IPS-11a (cell line): Measurements from ENCODE around the gene ART4.

Source experiments
- H3K4me3 ChIP-seq: one replicate; pipeline ENCODE4 v1.5.1; 2013; ENCODE audit warnings: low read depth, low read length, control low read depth

ART4 gene

DNA sequence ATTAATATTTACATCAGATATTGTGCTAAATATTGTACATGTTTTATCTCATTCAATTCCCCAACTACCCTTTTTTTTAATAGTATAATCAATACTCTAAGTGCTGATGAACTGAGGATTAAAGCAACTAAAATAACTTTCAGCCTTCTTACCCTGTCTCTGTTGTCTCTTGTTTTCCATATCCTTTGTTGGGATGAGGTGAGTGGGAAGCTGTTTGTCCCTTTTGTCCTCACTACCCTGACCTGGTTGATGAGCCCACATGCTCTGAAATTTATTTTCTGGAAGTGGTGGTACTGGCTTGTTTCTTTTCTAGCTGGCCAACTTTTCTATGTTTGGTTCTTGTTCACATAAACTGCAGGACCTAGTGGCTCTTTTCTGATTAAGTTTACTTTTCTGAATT is 9.6 kb upstream of the ART4 start:
- H3K4me3 ChIP-seq = no peak overlapping the region

DNA sequence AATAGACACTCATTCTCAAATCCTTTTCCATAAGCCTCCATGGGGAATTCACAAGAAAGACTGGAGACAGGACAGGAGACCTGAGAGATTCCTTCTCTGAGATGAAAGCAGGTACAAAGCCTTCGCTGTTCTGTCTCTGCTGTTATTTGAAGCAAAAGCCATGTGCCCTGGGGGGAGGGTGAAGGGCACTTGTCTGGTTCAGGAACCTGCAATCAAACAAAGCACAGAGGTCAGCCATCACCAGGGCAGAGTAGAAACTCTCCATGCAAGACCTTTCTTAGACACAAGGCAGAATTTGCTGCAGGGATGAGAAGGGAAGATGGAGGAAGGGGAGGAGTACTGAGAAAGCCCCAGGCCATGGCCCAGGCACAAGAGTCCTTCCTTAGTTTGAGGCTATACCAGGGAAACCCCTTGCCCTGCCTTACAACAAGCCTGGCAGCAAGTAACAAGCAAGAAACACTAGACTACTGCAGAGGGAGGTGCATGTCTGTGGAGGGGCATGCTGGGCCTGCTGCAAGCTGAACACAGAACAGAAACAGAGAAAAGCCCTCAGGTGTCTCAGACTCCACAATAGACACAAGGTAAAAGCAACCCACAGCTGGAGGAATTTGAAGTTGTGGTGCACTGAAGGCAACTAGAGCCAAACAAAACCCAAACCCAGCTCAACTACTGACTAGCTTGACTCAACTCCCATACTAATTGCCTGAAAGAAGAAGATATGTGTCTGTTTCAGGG is 7.8 kb upstream of the ART4 start:
- no peak overlapping the region for H3K4me3 ChIP-seq

DNA sequence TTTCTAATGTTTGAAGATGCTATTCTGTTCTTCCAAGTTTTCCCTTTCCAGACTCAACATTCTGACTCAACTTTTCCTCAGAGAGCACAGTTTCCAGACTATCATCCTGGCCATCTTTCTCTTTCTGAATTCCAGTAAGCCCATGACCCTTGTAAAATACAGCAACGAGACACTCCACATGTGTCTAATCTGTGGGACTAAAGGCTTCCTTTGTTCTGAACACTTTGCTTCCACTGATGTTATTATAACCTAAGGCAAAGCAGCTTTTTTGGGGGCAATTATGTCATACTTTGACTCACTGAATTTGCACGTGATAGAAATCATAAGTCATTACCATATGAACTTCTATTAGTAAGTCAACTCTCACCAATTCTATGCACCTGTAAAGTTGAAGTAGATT is 6.3 kb upstream of the ART4 start:
- no peak overlapping the region for H3K4me3 ChIP-seq

DNA sequence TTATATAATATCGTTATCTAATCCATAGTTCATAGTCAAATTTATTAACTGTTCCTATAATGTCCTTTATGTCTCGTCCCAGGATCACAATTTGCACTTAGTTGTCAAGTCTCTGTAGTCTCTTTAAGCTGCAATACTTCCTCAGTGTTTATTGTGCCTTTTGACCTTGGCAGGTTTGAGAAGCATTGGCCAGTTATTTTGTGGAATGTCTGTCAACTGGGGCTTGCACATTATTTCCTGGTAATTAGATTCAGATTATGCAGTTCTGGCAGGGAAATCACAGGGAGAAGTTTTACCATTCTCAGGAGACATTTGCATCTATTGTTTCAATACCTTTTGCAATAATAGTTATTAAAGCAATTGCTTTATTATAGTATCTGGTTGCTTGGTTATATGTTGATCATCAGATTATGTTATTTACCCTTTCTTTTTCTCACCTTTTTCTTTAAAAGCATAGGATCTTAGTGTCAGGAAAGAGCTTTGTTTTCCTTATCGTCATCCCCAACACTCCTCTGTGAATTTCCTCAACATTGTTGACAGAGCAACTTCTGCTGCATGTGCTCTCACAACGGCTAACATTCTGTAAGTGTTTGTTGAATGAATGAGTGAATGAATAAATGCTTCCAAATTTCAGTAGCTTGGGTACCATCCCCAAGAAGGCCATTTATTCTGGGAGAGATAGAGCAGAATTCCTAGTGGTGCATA is 3.7 kb upstream of the ART4 start:
- no peak overlapping the region for H3K4me3 ChIP-seq

DNA sequence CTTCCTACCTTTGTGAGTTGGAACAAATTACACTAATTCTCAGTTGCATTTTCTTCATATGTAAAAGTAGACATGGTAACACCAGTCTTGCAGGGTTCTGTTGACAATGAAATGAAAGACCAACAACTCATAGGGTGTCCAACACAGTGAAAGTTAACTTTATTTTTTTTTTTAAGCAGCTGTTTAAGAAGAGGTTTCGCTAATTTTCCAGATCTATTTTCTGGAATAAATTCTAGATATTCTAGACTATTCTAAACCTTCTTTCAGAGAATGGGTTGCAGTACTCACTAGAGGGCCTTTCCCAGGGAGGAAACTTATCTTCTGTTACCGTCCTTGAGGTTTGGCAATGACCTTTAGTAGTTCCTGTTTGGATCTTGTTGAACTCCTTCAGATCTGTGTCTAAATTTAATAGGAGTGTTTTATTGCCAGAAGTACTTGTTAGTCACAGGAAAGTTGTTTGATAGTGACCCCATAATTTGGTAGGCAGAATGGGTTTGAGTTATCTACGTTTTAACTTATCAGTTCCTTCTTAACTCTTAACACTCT is 2.8 kb upstream of the ART4 start:
- no peak overlapping the region for H3K4me3 ChIP-seq

DNA sequence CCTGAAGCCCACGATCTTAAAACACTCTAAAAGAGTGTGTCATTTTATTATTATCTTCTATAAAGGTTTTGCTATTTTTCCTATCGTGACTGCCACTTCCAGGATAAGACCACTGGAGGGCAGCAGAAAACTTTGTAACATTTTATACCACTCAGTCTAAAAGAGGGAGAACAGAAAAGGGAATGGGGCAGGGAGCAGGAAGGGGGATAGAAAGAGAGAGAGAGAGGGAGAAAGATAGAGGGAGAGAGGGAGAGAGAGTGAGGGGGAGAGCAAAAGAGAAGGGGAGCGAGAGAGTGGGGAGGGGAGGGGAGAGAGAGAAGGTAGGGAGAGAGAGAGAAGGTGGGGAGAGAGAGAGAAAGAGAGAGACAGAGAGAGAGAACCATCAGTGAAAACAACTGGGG is 2.0 kb upstream of the ART4 start:
- no peak overlapping the region for H3K4me3 ChIP-seq

DNA sequence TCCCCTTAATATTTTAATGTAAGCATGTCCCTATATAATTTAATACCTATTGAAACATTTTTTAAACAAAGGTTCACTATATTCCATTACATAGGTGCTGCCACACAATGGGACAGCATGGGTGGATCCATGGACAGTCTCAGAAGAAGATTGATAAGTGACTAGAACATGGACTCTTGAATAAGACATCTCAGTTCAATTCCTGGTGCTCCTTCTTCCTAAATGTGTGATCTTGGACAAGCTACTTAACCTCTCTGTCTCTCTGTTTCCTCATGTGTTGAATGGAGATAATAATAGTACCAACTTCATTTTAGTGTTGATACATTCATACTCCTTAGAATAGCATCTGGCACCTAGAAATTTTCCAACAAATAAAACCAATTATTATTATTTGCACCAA is 1.1 kb upstream of the ART4 start:
- H3K4me3 ChIP-seq = no peak overlapping the region

DNA sequence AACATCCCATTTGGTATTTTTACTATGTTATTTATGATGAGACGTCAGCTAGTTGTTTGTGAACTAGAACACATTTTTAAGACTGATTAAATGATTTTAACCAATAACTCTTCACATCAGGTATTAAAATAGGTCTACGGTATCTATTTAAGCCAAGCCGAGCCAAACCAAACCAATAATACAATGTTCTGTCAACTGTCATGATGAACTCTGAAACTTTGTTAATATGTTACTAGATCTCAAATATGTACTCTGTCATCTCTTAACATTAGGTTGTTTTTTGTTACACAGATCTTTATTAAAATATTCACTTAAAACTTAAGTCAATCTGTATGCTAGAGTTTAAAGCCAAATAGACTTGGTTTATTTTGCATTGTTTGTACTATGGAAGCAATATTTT is 1.0 kb downstream of the ART4 start:
- H3K4me3 ChIP-seq = no peak overlapping the region

DNA sequence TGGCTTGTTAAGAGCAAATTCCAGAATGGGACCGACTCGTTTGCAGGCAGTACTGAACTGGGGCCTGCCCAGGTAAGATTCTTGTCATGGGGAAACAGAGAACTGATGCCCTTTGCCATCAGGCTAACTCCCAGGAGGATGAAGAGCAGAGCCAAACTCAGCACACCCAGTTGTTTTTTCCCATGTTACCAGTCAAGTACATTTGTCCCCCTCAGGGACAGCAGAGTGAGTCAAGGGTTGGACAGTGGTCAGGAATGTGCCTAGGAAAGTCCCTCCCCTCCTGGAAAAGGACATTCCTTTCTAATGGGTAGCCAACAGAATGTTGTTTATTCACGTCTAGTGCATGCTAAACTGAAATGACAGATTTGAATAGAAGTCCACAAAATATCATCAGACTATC is 1.6 kb downstream of the ART4 start:
- H3K4me3 ChIP-seq = no peak overlapping the region

DNA sequence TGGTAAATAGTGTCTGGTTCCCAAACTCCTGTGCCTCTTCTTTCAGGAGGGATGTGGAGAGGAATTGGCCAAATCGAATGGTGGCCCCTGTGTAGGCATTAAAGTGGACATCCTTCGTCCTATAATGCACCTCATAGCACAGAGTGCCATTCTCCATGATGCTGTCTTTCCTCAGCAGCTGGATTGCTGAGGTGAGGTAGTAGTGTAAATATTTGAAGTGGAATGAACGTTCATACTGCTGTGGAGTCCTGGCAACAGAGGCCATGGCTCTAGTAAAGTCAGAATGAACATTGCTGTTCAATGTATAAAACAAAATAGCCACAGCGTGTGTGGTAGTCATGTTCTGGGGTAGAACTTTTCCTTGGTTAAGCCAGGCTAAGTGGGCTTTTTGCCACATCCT is 2.7 kb downstream of the ART4 start:
- H3K4me3 ChIP-seq = no peak overlapping the region

DNA sequence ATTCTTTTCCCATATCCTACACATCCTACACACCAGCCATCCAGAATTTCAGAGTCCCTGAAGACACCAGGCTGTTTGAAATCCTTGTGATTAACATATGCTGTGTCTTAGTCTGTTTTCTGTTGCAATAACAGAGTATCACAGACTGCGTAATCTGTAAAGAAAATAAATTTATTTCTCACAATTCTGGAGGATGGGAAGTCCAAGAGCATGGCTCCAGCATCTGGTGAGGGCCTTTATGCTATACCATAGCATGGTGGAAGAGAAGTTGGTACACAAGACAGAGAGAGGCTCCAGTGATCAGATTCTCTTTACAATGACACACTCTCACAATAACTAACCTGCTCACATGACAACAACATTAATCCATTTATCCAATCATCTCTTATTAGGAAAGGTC is 4.1 kb downstream of the ART4 start:
- H3K4me3 ChIP-seq = no peak overlapping the region

DNA sequence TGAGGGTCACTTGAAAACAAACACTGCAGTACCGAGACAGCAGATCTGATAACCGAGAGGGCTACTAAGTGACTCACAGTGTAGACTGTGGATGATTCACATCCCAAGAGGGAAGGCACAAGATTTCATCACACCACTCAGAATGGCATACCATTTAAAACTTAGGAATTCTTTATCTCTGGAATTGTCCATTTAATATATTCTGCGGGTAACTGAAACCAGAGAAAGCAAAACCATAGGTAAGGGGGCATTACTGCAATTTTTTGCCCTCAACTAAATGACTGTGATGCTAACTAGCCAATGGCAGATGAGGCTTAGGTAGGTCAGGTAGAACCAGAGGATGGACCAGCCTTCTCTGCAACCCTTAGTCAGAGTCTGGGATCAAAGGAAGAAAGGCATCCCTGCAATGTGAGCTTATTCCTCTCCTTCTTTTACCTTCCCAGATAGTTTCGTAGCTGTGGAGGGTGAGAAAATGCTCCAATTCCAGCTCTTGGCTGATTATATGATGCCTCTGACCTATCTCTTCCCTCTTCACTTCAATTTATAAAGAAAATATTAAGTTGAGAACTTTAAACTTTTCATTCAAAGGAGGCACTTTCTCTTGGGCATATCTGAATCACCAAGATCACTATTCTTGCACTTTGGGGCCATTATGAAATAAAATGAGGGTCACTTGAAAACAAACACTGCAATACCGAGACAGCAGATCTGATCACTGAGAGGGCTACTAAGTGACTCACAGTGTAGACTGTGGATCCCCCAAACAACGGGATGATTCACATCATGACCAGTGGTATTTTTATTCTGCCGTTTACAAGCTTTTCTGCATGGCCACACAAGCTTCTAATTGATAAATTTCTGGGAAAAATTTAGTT is 6.8 kb downstream of the ART4 start:
- H3K4me3 ChIP-seq = no peak overlapping the region

DNA sequence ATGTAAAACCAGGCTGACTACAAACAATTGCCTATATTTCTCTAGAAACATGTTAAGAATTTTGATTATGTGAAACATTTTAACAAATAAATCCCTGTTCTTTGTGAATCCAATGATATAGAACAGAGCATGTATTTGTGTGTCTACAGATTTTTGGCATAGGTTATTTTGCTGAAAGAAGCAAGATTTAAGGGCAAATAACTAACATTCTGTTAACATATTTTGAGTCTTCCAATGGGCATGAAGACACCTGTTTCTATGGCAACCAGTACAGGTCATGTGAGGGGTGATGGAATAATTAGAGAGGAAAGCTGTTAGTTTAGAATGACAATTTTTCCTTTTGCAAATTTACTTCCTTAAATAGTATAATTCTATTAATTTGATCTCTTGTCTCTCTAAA is 8.8 kb downstream of the ART4 start:
- H3K4me3 ChIP-seq = no peak overlapping the region

DNA sequence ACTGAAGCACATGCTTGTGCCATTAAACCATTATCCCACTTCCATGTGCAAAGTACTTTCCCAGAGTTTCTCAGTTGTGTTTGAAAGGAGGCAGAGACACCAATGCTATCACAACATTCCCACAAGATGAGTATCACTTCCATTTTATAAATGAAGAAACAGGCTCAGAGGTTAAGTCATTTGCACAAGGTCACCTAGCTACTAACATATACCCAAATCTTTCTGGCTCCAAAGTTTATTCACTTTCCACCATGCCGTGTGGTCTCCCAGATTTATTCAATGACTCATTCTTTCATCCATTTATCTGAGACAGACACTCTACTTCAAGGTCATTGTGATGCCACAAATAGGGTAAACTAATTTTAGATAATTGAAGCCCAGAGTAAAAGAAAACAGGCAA is 9.4 kb downstream of the ART4 start:
- H3K4me3 ChIP-seq = no peak overlapping the region

DNA sequence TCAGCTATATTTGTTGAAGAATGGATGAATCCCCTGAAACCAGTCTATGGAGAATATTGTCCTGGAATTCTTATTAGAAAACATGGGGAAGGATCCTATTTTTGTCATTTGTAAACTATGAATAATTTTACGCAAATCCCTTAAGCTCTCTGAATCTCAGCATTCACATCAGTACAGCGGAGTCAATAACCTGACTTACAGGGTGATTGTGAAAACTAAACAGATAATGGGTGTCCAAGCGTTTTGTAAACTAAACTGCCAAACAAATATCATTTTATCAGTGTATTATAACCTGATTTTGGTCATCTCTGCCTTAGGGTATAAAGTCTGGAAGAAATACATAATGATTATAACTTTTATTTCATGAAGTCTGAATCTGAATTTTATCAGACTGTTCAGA is 10.0 kb downstream of the ART4 start:
- no peak overlapping the region for H3K4me3 ChIP-seq

DNA sequence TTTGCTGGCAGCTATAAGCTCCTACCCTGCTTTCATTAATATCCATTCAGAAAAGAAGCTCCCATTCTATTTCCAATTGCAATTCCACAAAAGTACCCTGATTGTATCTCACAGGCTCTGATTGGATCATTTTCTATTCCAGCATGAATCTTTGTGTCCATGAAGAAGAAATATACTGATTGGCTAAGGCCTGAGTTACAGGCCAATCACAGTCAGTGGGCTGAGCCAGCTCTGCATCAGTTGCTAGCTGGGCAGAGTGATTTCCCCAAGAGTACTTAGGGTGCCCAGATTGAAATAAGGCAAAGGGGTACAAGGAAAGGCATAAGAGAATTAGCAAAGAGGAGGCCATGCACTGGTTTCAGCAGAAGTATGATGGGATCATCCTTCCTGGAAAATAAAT is 14.4 kb downstream of the ART4 start:
- H3K4me3 ChIP-seq = no peak overlapping the region

DNA sequence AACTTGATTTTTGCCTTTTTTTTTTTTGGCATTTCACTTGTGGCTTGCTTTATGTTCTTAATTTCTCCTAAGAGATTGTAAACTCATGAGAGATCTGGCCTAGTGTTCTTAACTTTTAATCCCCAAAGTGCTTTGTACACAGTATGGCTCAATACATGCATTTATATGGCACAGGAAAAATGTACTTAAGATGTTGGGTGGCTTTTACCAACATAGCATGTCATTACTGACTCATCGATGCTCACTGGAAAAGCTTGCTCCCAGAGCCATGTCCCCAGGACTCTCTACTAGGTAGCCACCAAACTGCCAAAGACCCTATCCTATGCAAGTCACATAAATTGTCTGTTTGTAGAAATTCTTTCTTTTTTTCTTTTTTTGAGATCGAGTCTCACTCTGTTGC is 16.3 kb downstream of the ART4 start:
- H3K4me3 ChIP-seq = no peak overlapping the region

DNA sequence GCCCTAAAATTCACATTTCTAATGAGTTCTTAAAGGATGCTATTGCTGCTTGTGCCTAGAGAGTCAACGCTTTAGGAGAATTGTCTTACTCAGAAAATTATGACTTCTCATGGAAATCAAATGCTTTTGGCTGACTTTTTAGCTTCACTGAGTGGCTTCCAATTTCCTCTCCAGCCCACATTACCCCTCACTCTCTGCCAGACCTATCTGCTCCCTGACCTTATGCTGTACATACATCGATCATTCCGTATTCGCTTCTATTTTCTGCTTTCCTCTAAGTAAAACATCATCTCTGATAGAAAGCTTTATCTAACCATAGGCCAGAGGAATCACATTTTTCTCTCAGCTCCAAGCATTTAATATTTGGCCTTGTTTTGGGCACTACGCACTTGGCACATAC is 16.8 kb downstream of the ART4 start:
- no peak overlapping the region for H3K4me3 ChIP-seq

DNA sequence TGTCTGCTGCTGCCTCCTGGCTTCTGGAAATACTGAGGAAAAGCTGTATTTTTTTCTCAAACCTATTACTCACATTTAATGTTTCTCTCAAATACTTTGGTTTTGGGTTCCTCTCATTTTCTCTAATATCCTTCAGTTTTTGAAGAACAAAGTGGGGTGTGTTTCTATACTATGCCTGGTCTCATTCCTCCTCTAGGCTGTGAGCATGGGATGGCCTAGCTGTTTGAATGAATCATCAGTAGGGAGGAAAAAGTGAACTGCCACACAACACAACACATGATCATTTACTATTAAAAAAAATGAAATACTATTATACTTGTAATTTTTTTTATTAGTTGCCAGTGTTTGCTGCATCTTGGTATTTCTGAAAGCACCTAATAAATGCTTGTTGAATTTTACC is 18.1 kb downstream of the ART4 start:
- no peak overlapping the region for H3K4me3 ChIP-seq

DNA sequence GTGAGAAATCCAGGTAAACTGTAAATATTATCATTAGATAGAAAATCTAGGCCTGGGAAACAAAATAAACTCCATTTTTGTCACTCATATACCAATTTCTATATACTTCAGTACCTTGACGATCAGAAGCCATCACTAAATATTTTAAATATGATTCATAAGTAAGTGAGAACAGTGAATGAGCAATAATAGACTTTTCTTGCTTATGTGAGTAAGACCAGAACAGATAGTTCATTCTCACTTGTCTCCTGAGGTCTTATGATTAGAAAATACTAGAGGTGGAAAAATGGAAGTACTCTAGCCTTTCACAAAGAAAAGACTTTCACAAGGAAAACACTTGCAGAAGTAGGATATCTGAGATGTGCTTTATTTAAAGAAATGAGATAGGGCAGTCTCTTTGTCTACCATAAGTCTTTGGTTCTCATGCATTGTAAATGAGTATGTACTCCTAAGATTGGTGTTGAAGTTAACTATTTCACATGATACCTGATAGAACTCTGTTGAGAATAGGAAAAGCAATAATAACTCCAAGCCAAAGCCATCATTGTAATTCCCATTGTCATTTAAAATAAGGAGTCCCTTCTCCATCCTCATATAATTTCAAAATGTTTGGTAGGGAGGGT is 19.2 kb downstream of the ART4 start:
- no peak overlapping the region for H3K4me3 ChIP-seq

DNA sequence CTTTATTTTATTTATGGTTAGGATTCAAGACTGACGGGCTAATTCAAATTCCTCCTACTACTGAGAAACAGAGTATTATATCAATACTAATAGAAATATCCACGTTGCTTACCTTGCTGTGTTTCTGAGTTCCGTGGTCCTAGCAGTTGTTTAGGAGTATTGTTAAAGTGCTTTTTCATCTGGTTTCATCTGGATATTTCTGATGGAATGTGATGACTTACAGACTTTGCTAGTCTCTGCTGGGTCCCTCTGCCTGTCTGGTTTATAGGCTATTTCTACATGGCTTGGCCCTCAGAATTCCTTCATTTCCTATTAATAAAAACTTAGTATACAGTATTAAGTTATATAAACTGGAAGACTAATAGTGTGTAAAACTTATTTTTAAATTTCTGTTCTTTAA is 29.3 kb downstream of the ART4 start, which contains the start of gene SMCO3:
TSS of gene SMCO3 (minus strand) at position 169 of the 400 bp plus-strand sequence. CDS start 7,502 bp downstream, outside the sequence.
- no peak within 1 kb of the TSS for H3K4me3 ChIP-seq
